ENCODE results near the gene LPP. TPM values are rescaled to one million over a fixed set of nuclear protein-coding genes. Genes with fewer than 3 reads are reported as not detected.

LPP gene
- total RNA-seq, 1 experiment from 2014 or later = 148 TPM

GRCh38 chr3:188316021-188316722, 162.2 kb downstream of the LPP start:
- Histone ChIP-seq H3K4me1 (replicated peaks; ENCODE audit: insufficient read depth) (0 out of 2 replicates have a peak, but pooled peaks cover 6% of the 10 kb centered on the region), H3K4me2 (no peak overlapping the region), H3K79me2 (ENCODE audit: low read depth) (peaks cover 6% of the 10 kb centered on the region), H3K9me2 (ENCODE audit: insufficient read depth) (no peaks in the 10 kb centered on the region), H3K4me3 (no peak overlapping the region), H2AFZ (no peak overlapping the region), H3F3A (ENCODE audit: insufficient read depth, low read depth) (peaks cover 20% of the 10 kb centered on the region), H4K20me1 (ENCODE audit: insufficient read depth) (0 out of 2 replicates have a peak, but pooled peaks cover 3% of the 10 kb centered on the region), H3K27me3 (ENCODE audit: insufficient read depth, low read depth) (no peaks in the 10 kb centered on the region), H3K27ac (no peak overlapping the region), H3K9me3 (ENCODE audit: insufficient read depth, low read depth) (0 out of 2 replicates have a peak, but pooled peaks cover 5% of the 10 kb centered on the region), H3K36me3 (ENCODE audit: low read depth) (no peaks in the 10 kb centered on the region)
- ChIA-PET CTCF (no interaction called here), POLR2A (ENCODE audit: unreplicated experiment) (interaction anchor here (0.6 kb wide), 1 partner anchor 755 kb away, joined by 12 read pairs; no protein-coding TSS in a partner anchor)
- TF ChIP-seq CTCF (conservative IDR thresholded peaks at IDR 0.05) (no peak), EZH2 (IDR thresholded peaks at IDR 0.05; ENCODE audit: low read depth) (no peak)
- intact Hi-C loops (cut with micrococcal nuclease; ENCODE audit: unreplicated experiment) = no loop called here
- no TSS peak for BruUV-seq (replicated peaks)
- no peak for DNase-seq

- POLR2A ChIA-PET (ENCODE audit: unreplicated experiment) = no interaction called here
- no peak for TF ChIP-seq EZH2 (IDR thresholded peaks at IDR 0.05; ENCODE audit: low read depth)
- Histone ChIP-seq H2AFZ (no peak overlapping the region), H3K79me2 (ENCODE audit: low read depth) (peaks cover 6% of the 10 kb centered on the region), H3K9me3 (ENCODE audit: insufficient read depth, low read depth) (0 out of 2 replicates have a peak, but pooled peaks cover 5% of the 10 kb centered on the region), H3K9me2 (ENCODE audit: insufficient read depth) (no peaks in the 10 kb centered on the region), H4K20me1 (ENCODE audit: insufficient read depth) (0 out of 2 replicates have a peak, but pooled peaks cover under 1% of the 10 kb centered on the region), H3K4me1 (replicated peaks; ENCODE audit: insufficient read depth) (0 out of 2 replicates have a peak, but pooled peaks cover 6% of the 10 kb centered on the region), H3K4me3 (no peak overlapping the region), H3F3A (ENCODE audit: insufficient read depth, low read depth) (peaks cover 16% of the 10 kb centered on the region), H3K4me2 (no peak overlapping the region), H3K36me3 (ENCODE audit: low read depth) (no peaks in the 10 kb centered on the region), H3K27ac (no peak overlapping the region), H3K27me3 (ENCODE audit: insufficient read depth, low read depth) (no peaks in the 10 kb centered on the region)
- intact Hi-C loops (cut with micrococcal nuclease; ENCODE audit: unreplicated experiment) = no loop called here
- DNase-seq = no peak
- CTCF ChIA-PET = no interaction called here
- BruUV-seq (replicated peaks) = no TSS peak
Measured at GRCh38 chr3:188316723-188317070, 162.7 kb downstream of the LPP start.

- Histone ChIP-seq H2AFZ (no peak overlapping the region), H3K4me3 (no peak overlapping the region), H3K4me1 (replicated peaks; ENCODE audit: insufficient read depth) (0 out of 2 replicates have a peak, but pooled peaks cover 6% of the 10 kb centered on the region), H3K36me3 (ENCODE audit: low read depth) (no peaks in the 10 kb centered on the region), H3K4me2 (no peak overlapping the region), H3K27me3 (ENCODE audit: insufficient read depth, low read depth) (no peaks in the 10 kb centered on the region), H3F3A (ENCODE audit: insufficient read depth, low read depth) (peaks cover 7% of the 10 kb centered on the region; the same call in 1 of the 2 replicates), H4K20me1 (ENCODE audit: insufficient read depth) (no peaks in the 10 kb centered on the region), H3K27ac (no peak overlapping the region), H3K9me2 (ENCODE audit: insufficient read depth) (no peaks in the 10 kb centered on the region), H3K9me3 (ENCODE audit: insufficient read depth, low read depth) (0 out of 2 replicates have a peak, but pooled peaks cover 5% of the 10 kb centered on the region), H3K79me2 (ENCODE audit: low read depth) (peaks cover 3% of the 10 kb centered on the region)
- DNase-seq = no peak
- ChIA-PET POLR2A (ENCODE audit: unreplicated experiment) (no interaction called here), CTCF (no interaction called here)
- BruUV-seq (replicated peaks) = no TSS peak
- intact Hi-C loops (cut with micrococcal nuclease; ENCODE audit: unreplicated experiment) = no loop called here
- TF ChIP-seq CTCF (conservative IDR thresholded peaks at IDR 0.05) (no peak), EZH2 (IDR thresholded peaks at IDR 0.05; ENCODE audit: low read depth) (no peak)
Measured at GRCh38 chr3:188319569-188319968, 165.6 kb downstream of the LPP start.

All from PC-9 (cell line).